Stimulated activated CD4-positive, alpha-beta T cell treated with anti-CD3 and anti-CD28 coated beads, Interleukin-1b, Interleukin-23, amount 100 ng/mL, for 48 hours (primary cell): ENCODE measurements around the gene RFC2.
"Not testable (repeated sequence)": the region's sequence is repeated elsewhere in the genome, so short reads cannot be mapped to it uniquely, and the experiment has no call there.

Source experiments
- DNase-seq: peaks from one replicate; pipeline ENCODE4 v3.0.0-alpha.2; 2020

The RFC2 gene

GRCh38 chr7:74215921-74216320 is 38.3 kb downstream of the RFC2 start:
- DNase-seq = no peak

GRCh38 chr7:74214816-74215630 is 39.2 kb downstream of the RFC2 start:
- DNase-seq = no peak

GRCh38 chr7:74212661-74213060 is 41.5 kb downstream of the RFC2 start:
- DNase-seq = no peak

- DNase-seq = not testable (repeated sequence)
Observed at GRCh38 chr7:74208241-74208640, 46.0 kb downstream of the RFC2 start.

- no peak for DNase-seq
Observed at GRCh38 chr7:74207586-74207985, 46.6 kb downstream of the RFC2 start.

- DNase-seq = peak; percentile 71
Observed at GRCh38 chr7:74206589-74207120, 47.5 kb downstream of the RFC2 start.

GRCh38 chr7:74206052-74206451 is 48.1 kb downstream of the RFC2 start:
- not testable (repeated sequence) for DNase-seq

- DNase-seq = no peak
Observed at GRCh38 chr7:74203956-74204618, 50.1 kb downstream of the RFC2 start.

- DNase-seq = no peak
Observed at GRCh38 chr7:74202841-74203556, 51.2 kb downstream of the RFC2 start.

GRCh38 chr7:74199551-74200355 is 54.4 kb downstream of the RFC2 start:
- DNase-seq = no peak

GRCh38 chr7:74197449-74198124 is 56.6 kb downstream of the RFC2 start:
- no peak for DNase-seq

- not testable (repeated sequence) for DNase-seq
Observed at GRCh38 chr7:74195968-74196654, 58.1 kb downstream of the RFC2 start.

- not testable (repeated sequence) for DNase-seq
Observed at GRCh38 chr7:74195139-74195860, 58.9 kb downstream of the RFC2 start.

- DNase-seq = no peak
Observed at GRCh38 chr7:74194686-74195085, 59.5 kb downstream of the RFC2 start.

GRCh38 chr7:74193913-74194312 is 60.3 kb downstream of the RFC2 start:
- DNase-seq = no peak

GRCh38 chr7:74193054-74193453 is 61.1 kb downstream of the RFC2 start:
- DNase-seq = no peak

- DNase-seq = no peak
Observed at GRCh38 chr7:74191231-74191630, 63.0 kb downstream of the RFC2 start.

GRCh38 chr7:74190259-74190658 is 63.9 kb downstream of the RFC2 start:
- DNase-seq = no peak

GRCh38 chr7:74187915-74188675 is 66.1 kb downstream of the RFC2 start:
- no peak for DNase-seq

- no peak for DNase-seq
Observed at GRCh38 chr7:74185636-74186035, 68.6 kb downstream of the RFC2 start.
